ENCODE results near the gene CCNE1.

The CCNE1 gene

DNA sequence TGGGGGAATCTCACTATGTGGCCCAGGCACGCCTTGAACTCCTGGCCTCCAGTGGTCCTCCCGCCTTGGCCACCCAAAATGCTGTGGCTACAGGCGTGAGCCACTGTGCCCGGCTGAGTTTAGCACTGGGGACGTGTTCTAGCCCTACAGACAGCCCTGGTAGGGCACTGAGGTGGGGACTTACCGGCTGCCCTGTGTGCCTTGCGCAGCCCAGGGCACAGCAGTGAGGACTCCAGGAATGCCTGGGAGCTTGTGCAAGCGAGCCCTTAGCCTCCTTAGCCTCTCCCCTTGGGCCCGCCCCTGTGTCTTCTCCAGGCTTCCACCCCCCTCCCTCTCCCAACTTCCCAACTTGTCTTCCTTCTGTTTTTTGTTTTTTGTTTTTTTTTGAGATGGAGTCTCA is 21.0 kb downstream of the CCNE1 start:
- Histone ChIP-seq H3K27ac (ENCODE audit: low read length) (no peak overlapping the region), H4K20me1 (ENCODE audit: insufficient read depth, low read length) (no peaks in the 10 kb centered on the region), H3K36me3 (ENCODE audit: insufficient read depth, low read length) (no peaks in the 10 kb centered on the region), H3K4me2 (ENCODE audit: insufficient read depth, low read length) (no peak overlapping the region), H3K4me3 (ENCODE audit: low read depth in 1 of 2, low read length in 2 of 2) (no peak overlapping the region), H3K4me1 (ENCODE audit: insufficient read depth, low read length) (peaks cover 9% of the 10 kb centered on the region), H3K9me3 (ENCODE audit: insufficient read depth, low read length, severe bottlenecking) (no peaks in the 10 kb centered on the region), H3K9ac (ENCODE audit: low read depth, low read length) (no peak overlapping the region), H2AFZ (ENCODE audit: low read depth, low read length) (no peak overlapping the region), H3K79me2 (ENCODE audit: insufficient read depth, low read length) (no peaks in the 10 kb centered on the region), H3K27me3 (ENCODE audit: insufficient read depth, low read length, poor library complexity) (no peaks in the 10 kb centered on the region)
- ATAC-seq (ENCODE audit: insufficient read depth, low read depth), result no peak
- TF ChIP-seq, protein P1, sequence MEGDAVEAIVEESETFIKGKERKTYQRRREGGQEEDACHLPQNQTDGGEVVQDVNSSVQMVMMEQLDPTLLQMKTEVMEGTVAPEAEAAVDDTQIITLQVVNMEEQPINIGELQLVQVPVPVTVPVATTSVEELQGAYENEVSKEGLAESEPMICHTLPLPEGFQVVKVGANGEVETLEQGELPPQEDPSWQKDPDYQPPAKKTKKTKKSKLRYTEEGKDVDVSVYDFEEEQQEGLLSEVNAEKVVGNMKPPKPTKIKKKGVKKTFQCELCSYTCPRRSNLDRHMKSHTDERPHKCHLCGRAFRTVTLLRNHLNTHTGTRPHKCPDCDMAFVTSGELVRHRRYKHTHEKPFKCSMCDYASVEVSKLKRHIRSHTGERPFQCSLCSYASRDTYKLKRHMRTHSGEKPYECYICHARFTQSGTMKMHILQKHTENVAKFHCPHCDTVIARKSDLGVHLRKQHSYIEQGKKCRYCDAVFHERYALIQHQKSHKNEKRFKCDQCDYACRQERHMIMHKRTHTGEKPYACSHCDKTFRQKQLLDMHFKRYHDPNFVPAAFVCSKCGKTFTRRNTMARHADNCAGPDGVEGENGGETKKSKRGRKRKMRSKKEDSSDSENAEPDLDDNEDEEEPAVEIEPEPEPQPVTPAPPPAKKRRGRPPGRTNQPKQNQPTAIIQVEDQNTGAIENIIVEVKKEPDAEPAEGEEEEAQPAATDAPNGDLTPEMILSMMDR (IDR thresholded peaks at IDR 0.05; ENCODE audit: borderline replicate concordance, extremely low read depth, low read length, poor library complexity, severe bottlenecking), result no peak
- TF ChIP-seq EZH2 (IDR thresholded peaks at IDR 0.05; ENCODE audit: borderline replicate concordance, low read depth, low read length, severe bottlenecking), result no peak
- DNase-seq, result no peak

DNA sequence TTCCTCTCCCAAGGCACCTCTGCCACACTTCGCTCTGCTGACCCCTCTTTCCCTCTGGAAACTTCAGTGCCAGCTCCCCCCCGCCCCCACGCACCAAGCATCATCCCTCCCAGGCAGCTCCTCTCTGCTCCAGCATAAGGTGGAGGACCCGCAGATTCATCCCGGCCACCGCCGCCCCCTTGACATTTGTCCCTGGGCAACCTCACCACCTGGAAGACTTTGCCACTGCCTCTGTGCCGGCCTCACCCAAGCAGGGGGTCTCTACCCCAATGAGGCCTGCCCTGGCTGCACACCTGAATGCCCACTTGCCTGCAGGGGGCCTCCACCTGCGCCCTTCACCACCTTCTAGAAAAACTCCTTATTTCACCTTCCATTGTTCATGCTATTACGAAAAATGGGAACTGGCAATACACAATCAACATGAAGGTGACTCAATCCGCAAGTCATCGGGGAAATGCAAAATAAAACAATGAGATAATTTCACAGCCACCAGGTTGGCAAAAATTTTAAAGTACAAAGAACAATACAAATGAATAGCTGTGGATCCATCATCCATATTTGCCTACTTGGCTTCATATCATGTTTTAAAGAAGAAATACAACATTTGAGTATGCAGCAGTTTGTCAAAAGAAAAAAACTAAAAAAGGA is 21.9 kb downstream of the CCNE1 start:
- Histone ChIP-seq H3K4me1 (ENCODE audit: insufficient read depth, low read length) (peaks cover 9% of the 10 kb centered on the region), H3K27ac (ENCODE audit: low read length) (no peak overlapping the region), H3K4me2 (ENCODE audit: insufficient read depth, low read length) (no peak overlapping the region), H3K4me3 (ENCODE audit: low read depth in 1 of 2, low read length in 2 of 2) (no peak overlapping the region), H3K27me3 (ENCODE audit: insufficient read depth, low read length, poor library complexity) (no peaks in the 10 kb centered on the region), H3K9ac (ENCODE audit: low read depth, low read length) (no peak overlapping the region), H4K20me1 (ENCODE audit: insufficient read depth, low read length) (no peaks in the 10 kb centered on the region), H2AFZ (ENCODE audit: low read depth, low read length) (no peak overlapping the region), H3K36me3 (ENCODE audit: insufficient read depth, low read length) (no peaks in the 10 kb centered on the region), H3K9me3 (ENCODE audit: insufficient read depth, low read length, severe bottlenecking) (no peaks in the 10 kb centered on the region), H3K79me2 (ENCODE audit: insufficient read depth, low read length) (no peaks in the 10 kb centered on the region)
- TF ChIP-seq, protein P1 (IDR thresholded peaks at IDR 0.05; ENCODE audit: borderline replicate concordance, extremely low read depth, low read length, poor library complexity, severe bottlenecking), result no peak
- no peak for TF ChIP-seq EZH2 (IDR thresholded peaks at IDR 0.05; ENCODE audit: borderline replicate concordance, low read depth, low read length, severe bottlenecking)
- DNase-seq (no peak), ATAC-seq (ENCODE audit: insufficient read depth, low read depth) (no peak)

DNA sequence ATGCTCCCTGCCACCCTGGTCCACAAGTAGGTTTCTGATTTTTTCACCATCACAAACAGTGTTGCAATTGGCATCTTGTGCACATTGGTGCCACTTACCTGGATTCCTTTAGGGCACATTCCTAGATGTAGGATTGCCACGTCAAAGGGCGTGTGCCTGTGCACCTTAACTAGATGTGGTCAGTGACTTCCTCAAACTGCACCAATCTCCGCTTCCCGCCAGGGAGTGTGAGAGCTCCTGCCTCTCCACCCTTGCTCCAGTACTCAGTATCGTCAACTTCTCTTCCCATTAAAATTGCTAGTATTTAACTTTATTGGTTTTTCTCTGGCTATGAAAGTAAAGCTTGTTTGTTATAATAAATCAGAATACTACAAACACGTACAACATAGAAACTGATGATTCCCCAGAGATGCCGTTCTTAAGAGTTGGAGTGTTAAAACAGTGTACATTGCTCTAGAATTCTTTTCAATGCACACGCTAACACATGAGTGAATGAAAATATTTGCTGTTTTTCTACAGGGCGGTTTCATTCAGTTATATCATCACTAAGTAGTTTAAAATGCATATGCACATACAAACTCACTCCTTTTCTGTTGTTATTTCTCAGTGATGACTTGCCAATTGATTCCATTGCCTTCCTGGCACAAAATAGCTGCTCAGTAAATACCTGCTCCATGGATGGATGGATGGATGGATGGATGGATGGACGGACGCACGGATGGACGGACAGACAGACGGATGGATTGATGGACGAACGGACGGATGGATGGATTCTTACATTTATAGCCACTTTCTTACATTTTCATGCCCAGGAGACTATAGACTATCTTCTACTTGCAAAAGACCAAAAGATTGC is 23.4 kb downstream of the CCNE1 start:
- H3K4me3 ChIP-seq (ENCODE audit: low read depth in 1 of 2, low read length in 2 of 2), result no peak overlapping the region
- no peak overlapping the region for H2AFZ ChIP-seq (ENCODE audit: low read depth, low read length)
- no peak overlapping the region for H3K9ac ChIP-seq (ENCODE audit: low read depth, low read length)
- TF ChIP-seq EZH2 (IDR thresholded peaks at IDR 0.05; ENCODE audit: borderline replicate concordance, low read depth, low read length, severe bottlenecking), result no peak
- TF ChIP-seq, protein P1 (IDR thresholded peaks at IDR 0.05; ENCODE audit: borderline replicate concordance, extremely low read depth, low read length, poor library complexity, severe bottlenecking), result no peak
- H3K27me3 ChIP-seq (ENCODE audit: insufficient read depth, low read length, poor library complexity), result no peaks in the 10 kb centered on the region
- H3K36me3 ChIP-seq (ENCODE audit: insufficient read depth, low read length), result no peaks in the 10 kb centered on the region
- H3K4me2 ChIP-seq (ENCODE audit: insufficient read depth, low read length), result no peak overlapping the region
- no peaks in the 10 kb centered on the region for H4K20me1 ChIP-seq (ENCODE audit: insufficient read depth, low read length)
- no peaks in the 10 kb centered on the region for H3K79me2 ChIP-seq (ENCODE audit: insufficient read depth, low read length)
- no peak overlapping the region for H3K27ac ChIP-seq (ENCODE audit: low read length)
- DNase-seq (no peak), ATAC-seq (ENCODE audit: insufficient read depth, low read depth) (no peak)
- H3K4me1 ChIP-seq (ENCODE audit: insufficient read depth, low read length), result peaks cover 9% of the 10 kb centered on the region
- H3K9me3 ChIP-seq (ENCODE audit: insufficient read depth, low read length, severe bottlenecking), result no peaks in the 10 kb centered on the region

Measured in DND-41 (cell line).